BJ (cell line): ENCODE measurements around the gene ZNF444. TPM values are rescaled to one million over a fixed set of nuclear protein-coding genes. Genes with fewer than 3 reads are reported as not detected.
"Not testable (repeated sequence)": the region's sequence is repeated elsewhere in the genome, so short reads cannot be mapped to it uniquely, and the experiment has no call there.

Experiments
- CTCF ChIA-PET: fragments of 350-600 bp; formaldehyde crosslinking; extraction: SDS; loops from one replicate; lab custom pipeline; 2021; ENCODE audit warnings: antibody characterized with exemption, inconsistent platforms; lab: Yijun Ruan, JAX
- POLR2A ChIA-PET: fragments of 300-600 bp; sonication (Branson Sonifier 250); formaldehyde crosslinking; extraction: SDS; loops from one replicate; lab custom pipeline; 2021; ENCODE audit warnings: antibody characterized with exemption; lab: Charles Lee
- DNase-seq: peaks from one replicate; pipeline ENCODE4 v3.0.0-alpha.2; 2011; ENCODE audit warnings: low read depth
- H3K27me3 ChIP-seq: 2 replicates; pipeline ENCODE4 v1.6.0; 2011; ENCODE audit warnings: low read length; ENCODE audit not compliant: control insufficient read depth, insufficient read depth
- H3K36me3 ChIP-seq: 2 replicates; pipeline ENCODE4 v1.5.1; 2011; ENCODE audit warnings: low read length; ENCODE audit not compliant: control insufficient read depth, insufficient read depth
- H3K4me3 ChIP-seq: 2 replicates; pipeline ENCODE4 v1.5.1; 2011; ENCODE audit warnings: low read depth, mild to moderate bottlenecking, control low read depth, low read length
- CTCF ChIP-seq: IDR thresholded peaks from 2 replicates; pipeline ENCODE4 v1.5.1; 2011; ENCODE audit warnings: low read depth, mild to moderate bottlenecking, control low read depth, inconsistent platforms, low read length, moderate library complexity; ENCODE audit not compliant: insufficient read depth
- polyA plus RNA-seq: library from polyadenylated mRNA; depleted of rRNA; stranded (reverse); fragments of >200 nt; gene quantifications from 2 replicates; pipeline ENCODE4 v1.2.3, GENCODE V29; 2011

The ZNF444 gene
- polyA plus RNA-seq, 1 experiment = 11.5 TPM

DNA sequence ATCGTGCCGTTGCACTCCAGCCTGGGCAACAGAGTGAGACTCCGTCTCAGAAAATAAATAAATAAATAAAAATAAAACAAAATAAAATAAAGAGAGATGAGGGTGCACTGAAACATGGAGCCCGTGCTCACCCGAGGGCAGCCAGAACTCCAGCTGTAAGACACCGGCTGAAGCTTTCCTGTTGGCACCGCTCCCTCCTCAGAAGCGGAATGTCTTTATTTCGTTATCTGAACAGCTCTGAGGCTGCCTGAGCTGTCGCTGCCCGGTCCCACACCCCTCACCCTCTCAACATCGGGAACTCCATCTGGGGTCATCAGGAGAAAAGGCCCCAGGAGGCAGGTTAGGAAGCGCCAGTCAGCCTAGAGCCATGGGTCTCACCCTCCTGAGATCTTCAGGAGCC is 44.4 kb upstream of the ZNF444 start:
- TF ChIP-seq CTCF = no peak
- peaks cover 17% of the 10 kb centered on the region for H3K36me3 ChIP-seq
- no peaks in the 10 kb centered on the region for H3K27me3 ChIP-seq
- DNase-seq = no peak
- ChIA-PET CTCF (interaction anchor here (0.9 to 2.5 kb wide), 3 partner anchors 12 to 20 kb away, joined by 4 to 10 read pairs (median 5); no protein-coding TSS in a partner anchor), POLR2A (no interaction called here)
- no peak overlapping the region for H3K4me3 ChIP-seq

GRCh38 chr19:56097306-56097705 is 43.8 kb upstream of the ZNF444 start:
- POLR2A ChIA-PET = no interaction called here

DNA sequence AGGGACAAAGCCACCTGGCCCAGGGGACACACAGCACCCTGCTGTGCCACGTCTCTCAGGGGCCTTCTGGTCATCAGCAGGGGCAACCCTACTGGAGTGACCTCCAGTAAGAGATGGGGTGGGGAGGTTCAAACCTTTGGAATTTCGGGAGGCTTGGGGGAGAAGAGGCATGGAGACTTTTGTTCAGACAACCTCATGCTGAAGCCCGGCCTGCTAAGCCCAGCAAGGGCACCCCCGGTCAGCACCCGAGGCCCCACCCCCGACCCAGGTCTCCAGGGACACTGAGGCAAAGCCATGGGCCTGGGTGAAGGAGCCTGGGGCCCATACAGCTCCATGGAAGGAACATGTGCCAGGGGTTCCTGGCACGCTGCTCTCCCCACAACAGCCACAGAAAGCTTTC is 43.3 kb upstream of the ZNF444 start:
- ChIA-PET POLR2A (no interaction called here), CTCF (no interaction called here)
- Histone ChIP-seq H3K36me3 (peaks cover 21% of the 10 kb centered on the region), H3K27me3 (no peaks in the 10 kb centered on the region), H3K4me3 (no peak overlapping the region)
- DNase-seq = no peak
- TF ChIP-seq CTCF = no peak

More at GRCh38 chr19:56097306-56097705, 43.8 kb upstream of the ZNF444 start:
- no peak for DNase-seq
- CTCF ChIA-PET = interaction anchor here (2.5 kb wide), 1 partner anchor 21 kb away, joined by 10 read pairs; no protein-coding TSS in a partner anchor
- Histone ChIP-seq H3K36me3 (peaks cover 20% of the 10 kb centered on the region), H3K4me3 (no peak overlapping the region), H3K27me3 (no peaks in the 10 kb centered on the region)
- no peak for TF ChIP-seq CTCF

DNA sequence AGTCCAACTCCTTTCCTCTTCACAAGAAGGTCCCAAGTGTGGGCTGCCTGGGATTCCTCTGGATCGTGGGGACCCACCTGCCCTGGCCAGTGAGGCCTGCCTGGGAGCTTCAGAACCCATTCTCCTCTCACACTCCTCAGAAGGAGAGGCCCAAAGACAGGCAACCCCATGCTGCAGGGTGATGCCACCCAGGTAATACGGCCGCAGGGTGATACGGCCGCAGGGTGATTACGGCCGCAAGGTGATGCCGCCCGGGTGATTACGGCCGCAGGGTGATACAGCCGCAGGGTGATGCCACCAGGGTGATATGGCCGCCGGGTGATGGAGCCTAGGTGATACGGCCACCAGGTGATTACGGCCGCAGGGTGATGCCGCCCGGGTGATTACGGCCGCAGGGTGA is 42.9 kb upstream of the ZNF444 start:
- POLR2A ChIA-PET, H3K4me3 ChIP-seq, H3K27me3 ChIP-seq, CTCF ChIA-PET, DNase-seq: not testable (repeated sequence)
- H3K36me3 ChIP-seq = peaks cover 21% of the 10 kb centered on the region

DNA sequence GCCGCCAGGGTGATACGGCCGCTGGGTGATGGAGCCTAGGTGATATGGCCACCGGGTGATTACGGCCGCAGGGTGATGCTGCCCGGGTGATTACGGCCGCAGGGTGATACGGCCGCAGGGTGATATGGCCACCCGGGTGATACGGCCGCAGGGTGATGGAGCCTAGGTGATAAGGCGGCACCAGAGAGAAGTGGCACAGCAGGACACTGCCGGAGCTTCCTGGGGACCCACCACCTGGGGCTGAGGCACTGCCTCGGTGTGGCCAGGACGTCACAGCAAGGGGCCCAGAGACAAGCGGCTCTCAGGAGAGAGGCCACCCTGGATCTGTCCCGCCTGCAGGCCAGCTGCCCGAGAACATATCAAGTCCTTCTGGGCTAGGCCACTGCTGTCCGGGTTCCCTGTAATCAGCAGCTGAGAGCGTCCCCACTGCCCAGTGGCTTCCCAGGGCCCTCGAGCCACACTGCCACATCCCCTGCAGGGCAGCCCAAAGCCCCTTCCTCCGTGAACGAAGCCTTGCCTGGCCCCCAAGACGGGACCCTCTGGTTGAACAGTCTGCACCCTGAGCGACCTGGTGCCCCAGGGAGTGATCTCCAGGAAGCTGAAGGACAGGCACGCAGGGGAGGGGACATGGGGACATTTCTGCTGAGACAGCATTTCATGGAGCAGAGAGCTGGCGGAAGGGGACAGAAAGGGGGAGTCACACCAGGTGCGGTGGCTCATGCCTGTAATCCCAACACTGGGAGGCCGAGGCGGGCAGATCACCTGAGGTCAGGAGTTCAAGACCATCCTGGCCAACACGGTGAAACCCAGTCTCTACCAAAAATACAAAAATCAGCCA is 42.1 kb upstream of the ZNF444 start:
- Histone ChIP-seq H3K27me3 (no peaks in the 10 kb centered on the region), H3K4me3 (no peak overlapping the region), H3K36me3 (peaks cover 21% of the 10 kb centered on the region)
- CTCF ChIA-PET = no interaction called here
- TF ChIP-seq CTCF = no peak
- no peak for DNase-seq
- POLR2A ChIA-PET = no interaction called here
